Activated CD8-positive, alpha-beta memory T cell treated with anti-CD3 and anti-CD28 coated beads for 4 hours (primary cell): ENCODE measurements around the gene ZBTB8B.
"Not testable (repeated sequence)": the region's sequence is repeated elsewhere in the genome, so short reads cannot be mapped to it uniquely, and the experiment has no call there.

Experiments used
- DNase-seq, 2 donors: peaks; one replicate each; pipeline ENCODE4 v3.0.0-alpha.2; 2020; ENCODE audit warnings: low read depth in 2 of 2

The ZBTB8B gene

GRCh38 chr1:32464716-32465577, at the start of gene ZBTB8B:
TSS of gene ZBTB8B (plus strand) at chr1:32465072. CDS start at chr1:32470625, 5,553 bp downstream.
- no peak for DNase-seq

GRCh38 chr1:32421775-32422174, 43.1 kb upstream of the ZBTB8B start:
- no peak for DNase-seq

DNA sequence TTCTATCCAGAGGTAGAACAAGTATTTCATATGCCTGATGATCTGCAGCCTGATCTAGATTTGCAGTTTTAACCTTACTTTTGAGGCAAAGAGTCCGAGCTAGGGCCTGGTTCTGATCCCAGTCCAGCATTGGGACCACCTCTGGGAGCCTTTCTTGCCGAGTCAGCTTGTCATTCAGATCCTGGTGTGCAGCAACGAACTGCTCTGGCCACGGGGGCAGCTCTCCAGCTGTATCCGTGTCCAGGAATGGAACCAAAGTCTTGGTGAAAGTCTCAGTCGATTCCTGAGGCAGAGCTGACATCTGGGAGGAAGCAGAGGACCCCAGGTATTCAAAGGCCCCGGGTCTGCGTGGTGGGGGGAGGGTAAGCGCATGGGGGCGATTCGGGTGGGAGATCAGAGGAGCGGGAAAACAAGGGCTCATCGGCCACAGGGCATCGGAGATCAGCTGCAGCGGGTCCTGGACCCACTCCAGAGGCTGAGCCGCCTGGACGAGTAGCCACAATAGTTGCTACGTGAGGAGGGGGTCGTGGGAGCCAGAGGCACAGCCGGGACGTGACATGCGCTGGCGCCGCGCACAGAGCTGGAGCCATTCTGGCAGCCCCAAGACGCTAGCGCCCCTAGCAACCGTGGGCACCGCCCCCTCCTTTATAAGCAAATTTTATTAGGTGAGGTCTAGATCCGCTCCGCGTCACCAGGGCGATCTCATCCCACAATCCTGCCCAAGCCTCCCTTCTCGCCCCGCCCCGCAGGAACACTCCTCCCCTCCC, 38.2 kb upstream of the ZBTB8B start:
- DNase-seq, result no peak

GRCh38 chr1:32427264-32427963, 37.5 kb upstream of the ZBTB8B start:
- DNase-seq, result no peak

- DNase-seq, result no peak
Observed at GRCh38 chr1:32431736-32432400, 33.0 kb upstream of the ZBTB8B start.

DNA sequence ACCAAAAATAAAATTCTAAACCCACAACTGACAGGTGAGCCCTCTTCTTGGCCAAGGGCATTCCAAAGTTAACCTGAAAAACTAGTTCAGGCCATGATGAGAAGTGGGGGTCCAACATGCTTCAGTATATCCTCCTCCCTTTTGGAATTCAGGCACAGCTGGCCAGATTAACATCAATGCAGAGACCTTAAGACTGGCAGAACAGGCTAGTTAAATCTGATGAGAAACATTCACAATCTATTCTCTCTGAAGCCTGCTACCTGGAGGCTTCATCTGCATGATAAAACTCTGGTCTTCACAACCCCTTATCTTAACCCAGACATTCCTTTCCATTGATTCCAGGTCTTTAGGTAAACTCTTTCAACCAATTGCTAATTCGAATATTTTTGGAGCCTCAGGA, 26.7 kb upstream of the ZBTB8B start:
- DNase-seq, result no peak

GRCh38 chr1:32438777-32439176, 26.1 kb upstream of the ZBTB8B start:
- DNase-seq, result not testable (repeated sequence)

GRCh38 chr1:32441467-32441866, 23.4 kb upstream of the ZBTB8B start:
- DNase-seq, result not testable (repeated sequence)

GRCh38 chr1:32447469-32448185, 17.2 kb upstream of the ZBTB8B start:
- no peak for DNase-seq

GRCh38 chr1:32448186-32448772, 16.6 kb upstream of the ZBTB8B start:
- DNase-seq, result peak in 1 of 2 donors; percentile 4

GRCh38 chr1:32448773-32449456, 16.0 kb upstream of the ZBTB8B start:
- DNase-seq, result no peak

DNA sequence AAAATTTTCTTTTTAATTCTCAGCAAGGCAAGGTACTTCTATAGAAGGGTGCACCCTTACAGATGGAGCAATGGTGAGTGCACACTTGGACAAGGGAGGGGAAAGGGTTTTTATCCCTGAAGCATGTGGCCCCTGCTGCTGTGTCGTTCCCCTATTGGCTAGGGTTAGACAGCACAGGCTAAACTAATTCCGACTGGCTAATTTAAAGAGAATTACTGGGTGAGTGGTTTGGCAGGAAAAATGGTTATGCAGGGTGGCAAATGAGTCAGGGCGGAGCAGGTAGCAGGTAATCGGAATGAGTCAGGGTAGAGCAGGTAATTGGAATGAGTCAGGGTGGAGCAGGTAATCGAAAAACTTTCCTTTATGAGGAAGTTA, 15.4 kb upstream of the ZBTB8B start:
- DNase-seq, result not testable (repeated sequence)

- DNase-seq, result no peak
Observed at GRCh38 chr1:32454726-32455125, 10.1 kb upstream of the ZBTB8B start.

GRCh38 chr1:32455958-32456357, 8.9 kb upstream of the ZBTB8B start:
- DNase-seq, result no peak

DNA sequence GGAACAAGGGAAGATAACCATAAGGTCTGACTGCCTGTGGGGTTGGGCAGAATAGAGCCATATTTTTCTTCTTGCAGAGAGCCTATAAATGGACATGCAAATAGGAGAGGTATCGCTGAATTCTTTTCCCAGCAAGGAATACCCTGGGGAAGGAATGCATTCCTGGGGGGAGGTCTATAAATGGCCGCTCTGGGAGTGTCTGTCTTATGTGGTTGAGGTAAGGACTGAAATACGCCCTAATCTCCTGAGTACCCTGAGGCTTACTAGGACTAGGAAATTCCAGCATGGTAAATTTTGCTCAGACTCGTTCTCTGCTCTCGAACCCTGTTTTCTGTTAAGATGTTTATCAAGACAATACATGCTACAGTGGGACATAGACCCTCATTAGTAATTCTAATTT, 6.1 kb upstream of the ZBTB8B start:
- DNase-seq, result not testable (repeated sequence)

GRCh38 chr1:32462977-32463376, 1.9 kb upstream of the ZBTB8B start:
- not testable (repeated sequence) for DNase-seq

GRCh38 chr1:32464191-32464715, 619 bp upstream of the ZBTB8B start:
- no peak for DNase-seq

DNA sequence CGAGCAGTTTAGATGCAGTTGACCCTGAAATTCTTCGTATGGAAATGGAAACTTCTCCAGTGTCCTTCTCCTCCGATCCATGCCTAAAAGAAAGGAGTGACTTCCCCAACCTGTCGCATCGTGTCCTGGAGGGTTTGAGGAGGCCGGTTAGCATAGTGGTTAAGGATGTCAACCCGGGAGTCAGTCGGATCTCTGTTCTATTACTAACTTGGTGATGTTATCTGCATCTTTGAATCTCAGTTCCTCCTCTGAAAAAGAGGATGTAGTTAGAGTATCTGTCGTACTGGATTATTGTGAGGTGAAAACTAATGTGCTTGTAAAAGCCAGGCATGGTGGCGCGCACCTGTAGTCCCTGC, 684 bp downstream of the ZBTB8B start:
- DNase-seq, result no peak

- no peak for DNase-seq
Observed at GRCh38 chr1:32466761-32467160, 1.9 kb downstream of the ZBTB8B start.

DNA sequence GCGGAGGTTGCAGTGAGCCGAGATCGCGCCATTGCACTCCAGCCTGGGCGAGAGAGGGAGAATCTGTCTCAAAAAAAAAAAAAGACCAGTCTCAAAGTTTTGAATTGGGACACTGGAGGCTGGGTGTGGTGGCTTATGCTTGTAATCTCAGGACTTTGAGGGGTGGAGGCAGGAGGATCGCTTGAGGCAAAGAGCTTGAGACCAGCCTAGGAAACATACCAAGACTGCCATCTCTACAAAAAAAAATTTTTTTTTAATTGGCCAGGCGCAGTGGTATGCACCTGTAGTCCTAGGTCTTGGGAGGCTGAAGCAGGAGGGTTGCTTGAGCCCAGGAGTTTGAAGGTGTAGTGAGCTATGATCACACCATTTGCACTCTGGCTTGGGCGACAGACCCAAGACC, 3.9 kb downstream of the ZBTB8B start:
- no peak for DNase-seq
